K562 treated with DMSO at 1 percent for 4 hours (cell line): ENCODE data around the gene DPP8. TPM values are rescaled to one million over a fixed set of nuclear protein-coding genes. Genes with fewer than 3 reads are reported as not detected.

Experiments used
- total RNA-seq: library from RNA; unstranded; fragments of 300-600 nt; gene quantifications from 2 replicates; pipeline ENCODE4 v1.2.3, GENCODE V29; 2022; ENCODE audit not compliant: insufficient read depth

DPP8 gene
- 19.5 and 30.7 TPM in 2 replicates for total RNA-seq

GRCh38 chr15:65516997-65517865 is at the start of gene DPP8:
DPP8 (minus strand) TSS chr15:65517689; CDS start chr15:65512553, 5,136 bp downstream.

GRCh38 chr15:65530318-65531111 is 13.0 kb upstream of the DPP8 start, which contains the start of gene HACD3:
HACD3 (plus strand) TSS chr15:65530463; CDS start chr15:65530632, 169 bp downstream.

Other genes starting within 250 kb of the DPP8 start
- gene PARP16, start 230.8 kb downstream of the DPP8 start, total RNA-seq, result 12.1 and 14.5 TPM in 2 replicates
- gene RNU5A-1, start 221.6 kb downstream of the DPP8 start, total RNA-seq, result not detected in 2 replicates
- gene RNU5B-1, start 213.0 kb downstream of the DPP8 start, total RNA-seq, result not detected in 2 replicates
- not detected in 2 replicates for gene IGDCC3, start 139.7 kb downstream of the DPP8 start, total RNA-seq
- not detected in 2 replicates for gene IGDCC4, start 94.7 kb downstream of the DPP8 start, total RNA-seq
- gene HACD3, start 12.8 kb upstream of the DPP8 start, total RNA-seq, result 44.4 and 47.5 TPM in 2 replicates
- 19.7 and 24.7 TPM in 2 replicates for gene INTS14, start 93.4 kb upstream of the DPP8 start, total RNA-seq
- 8.5 and 8.9 TPM in 2 replicates for gene SLC24A1, start 104.2 kb upstream of the DPP8 start, total RNA-seq